AG09319 (cell line): ENCODE measurements around the gene JSRP1.

Source experiments
- DNase-seq: peaks from one replicate; pipeline ENCODE4 v3.0.0-alpha.2; 2010; ENCODE audit warnings: low read depth; ENCODE audit errors: extremely low read depth
- TF ChIP-seq, protein P1 (sequence below): IDR thresholded peaks from 2 replicates; pipeline ENCODE4 v1.5.1; 2011; ENCODE audit warnings: low read depth, mild to moderate bottlenecking, inconsistent platforms, low read length, moderate library complexity

Gene JSRP1

DNA sequence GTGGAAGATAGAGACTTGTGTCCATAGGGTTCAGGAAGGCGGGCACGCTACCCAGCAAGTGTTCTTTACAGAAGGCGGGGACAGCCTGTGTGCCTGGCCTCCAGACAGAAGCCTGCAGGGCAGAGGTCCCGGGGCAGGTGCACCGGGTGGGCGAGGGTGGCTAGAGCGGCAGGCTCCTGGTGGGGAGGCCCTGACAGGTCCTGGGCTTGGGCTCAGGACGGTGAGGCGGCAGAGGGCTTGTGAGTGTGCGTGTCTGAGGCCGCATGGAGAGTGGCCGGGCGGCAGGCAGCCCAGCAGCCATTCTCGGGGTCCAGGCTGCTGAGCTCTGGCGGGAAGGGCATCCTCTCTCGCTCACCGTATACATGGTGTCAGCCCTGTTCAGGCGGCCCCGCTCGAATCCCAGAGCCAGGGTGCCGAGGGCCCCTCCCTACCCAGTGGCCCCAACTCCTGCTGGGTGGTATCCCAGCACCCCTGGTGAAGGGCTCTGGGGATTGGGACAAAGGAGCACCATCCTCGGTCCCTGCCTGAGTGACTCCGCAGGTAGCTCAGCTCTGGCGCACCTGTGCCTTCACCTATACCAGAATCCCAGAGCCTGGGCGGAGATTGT is 10.1 kb downstream of the JSRP1 start:
- TF ChIP-seq, protein P1, sequence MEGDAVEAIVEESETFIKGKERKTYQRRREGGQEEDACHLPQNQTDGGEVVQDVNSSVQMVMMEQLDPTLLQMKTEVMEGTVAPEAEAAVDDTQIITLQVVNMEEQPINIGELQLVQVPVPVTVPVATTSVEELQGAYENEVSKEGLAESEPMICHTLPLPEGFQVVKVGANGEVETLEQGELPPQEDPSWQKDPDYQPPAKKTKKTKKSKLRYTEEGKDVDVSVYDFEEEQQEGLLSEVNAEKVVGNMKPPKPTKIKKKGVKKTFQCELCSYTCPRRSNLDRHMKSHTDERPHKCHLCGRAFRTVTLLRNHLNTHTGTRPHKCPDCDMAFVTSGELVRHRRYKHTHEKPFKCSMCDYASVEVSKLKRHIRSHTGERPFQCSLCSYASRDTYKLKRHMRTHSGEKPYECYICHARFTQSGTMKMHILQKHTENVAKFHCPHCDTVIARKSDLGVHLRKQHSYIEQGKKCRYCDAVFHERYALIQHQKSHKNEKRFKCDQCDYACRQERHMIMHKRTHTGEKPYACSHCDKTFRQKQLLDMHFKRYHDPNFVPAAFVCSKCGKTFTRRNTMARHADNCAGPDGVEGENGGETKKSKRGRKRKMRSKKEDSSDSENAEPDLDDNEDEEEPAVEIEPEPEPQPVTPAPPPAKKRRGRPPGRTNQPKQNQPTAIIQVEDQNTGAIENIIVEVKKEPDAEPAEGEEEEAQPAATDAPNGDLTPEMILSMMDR = no peak
- no peak for DNase-seq

DNA sequence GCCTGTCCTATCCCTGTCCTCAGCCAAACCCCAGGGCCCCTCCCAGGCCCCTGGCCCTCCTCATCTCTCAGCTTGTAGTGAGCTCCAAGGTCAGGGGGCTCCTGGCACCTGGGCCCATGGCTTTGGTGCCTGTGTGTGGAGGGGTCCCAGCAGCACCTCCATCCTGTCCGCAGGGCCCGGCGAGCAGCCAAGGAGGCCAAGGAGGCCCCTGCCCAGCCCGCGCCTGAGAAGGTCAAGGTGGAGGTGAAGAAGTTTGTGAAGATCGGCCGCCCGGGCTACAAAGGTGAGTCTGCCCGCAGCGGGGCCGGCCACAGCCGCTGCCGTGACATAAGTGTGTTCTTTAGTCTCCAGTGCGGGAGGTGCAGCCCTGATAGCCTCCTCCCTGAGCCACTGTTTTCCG is 10.9 kb downstream of the JSRP1 start:
- no peak for DNase-seq
- TF ChIP-seq, protein P1 = no peak

DNA sequence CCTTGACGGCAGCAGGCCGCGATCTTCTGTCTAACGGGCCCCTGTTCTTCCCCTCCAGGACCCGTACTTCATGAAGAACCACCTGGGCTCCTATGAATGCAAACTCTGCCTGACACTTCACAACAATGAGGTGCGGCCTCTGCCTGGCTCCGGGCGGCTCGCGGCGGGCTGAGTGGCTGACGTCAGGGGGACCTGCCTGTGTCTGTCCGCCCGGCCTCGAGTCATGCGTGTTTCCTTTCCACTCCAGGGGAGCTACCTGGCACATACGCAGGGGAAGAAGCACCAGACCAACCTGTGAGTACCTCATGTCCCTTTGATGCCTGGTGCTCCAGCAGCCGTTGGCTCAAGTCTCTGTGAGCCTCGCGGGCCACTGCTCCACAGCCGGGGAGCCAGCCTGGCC is 11.7 kb downstream of the JSRP1 start:
- TF ChIP-seq, protein P1 = no peak

GRCh38 chr19:2244125-2244411 is 12.1 kb downstream of the JSRP1 start:
- no peak for DNase-seq
- TF ChIP-seq, protein P1 = no peak

More for the DNA sequence above, 11.7 kb downstream of the JSRP1 start:
- DNase-seq = no peak

DNA sequence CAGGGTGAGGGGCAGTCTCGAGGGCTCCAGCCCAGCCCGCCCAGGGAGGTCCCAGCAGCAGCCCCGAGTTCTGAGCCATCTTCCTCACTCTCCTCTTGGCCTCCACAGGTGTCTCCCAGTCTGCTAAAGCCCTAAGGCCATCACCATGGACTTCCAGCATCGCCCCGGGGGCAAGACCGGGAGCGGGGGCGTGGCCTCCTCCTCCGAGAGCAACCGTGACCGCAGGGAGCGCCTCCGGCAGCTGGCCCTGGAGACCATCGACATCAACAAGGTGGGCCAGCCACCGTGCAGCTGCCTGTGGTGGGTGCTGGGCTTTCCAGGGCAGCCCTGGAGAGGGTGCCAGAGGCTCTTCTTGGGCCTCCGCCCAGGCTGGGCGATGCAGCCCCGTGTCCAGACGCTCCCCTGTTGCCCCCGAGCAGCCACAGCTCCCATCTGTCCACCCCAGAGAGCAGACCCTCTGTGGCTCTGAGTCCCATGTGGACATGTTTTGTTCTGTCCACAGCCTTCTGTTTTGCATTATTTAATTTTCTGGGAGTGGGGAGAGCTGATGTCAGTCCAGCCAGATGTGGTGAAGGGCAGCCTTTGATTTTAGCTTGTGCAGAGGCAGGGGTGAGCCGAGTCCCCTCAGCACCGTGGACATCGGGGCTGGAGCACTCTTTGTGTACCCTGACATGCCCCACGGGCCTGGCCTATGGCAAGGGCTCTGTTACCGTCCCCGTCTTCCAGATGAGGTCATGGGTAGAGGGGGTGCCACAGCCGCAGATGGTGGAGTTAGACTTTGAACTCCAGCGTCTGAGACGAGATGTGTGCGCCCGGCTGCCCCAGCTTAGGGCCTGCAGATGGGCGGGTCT is 12.7 kb downstream of the JSRP1 start:
- DNase-seq = no peak
- TF ChIP-seq, protein P1 = no peak

DNA sequence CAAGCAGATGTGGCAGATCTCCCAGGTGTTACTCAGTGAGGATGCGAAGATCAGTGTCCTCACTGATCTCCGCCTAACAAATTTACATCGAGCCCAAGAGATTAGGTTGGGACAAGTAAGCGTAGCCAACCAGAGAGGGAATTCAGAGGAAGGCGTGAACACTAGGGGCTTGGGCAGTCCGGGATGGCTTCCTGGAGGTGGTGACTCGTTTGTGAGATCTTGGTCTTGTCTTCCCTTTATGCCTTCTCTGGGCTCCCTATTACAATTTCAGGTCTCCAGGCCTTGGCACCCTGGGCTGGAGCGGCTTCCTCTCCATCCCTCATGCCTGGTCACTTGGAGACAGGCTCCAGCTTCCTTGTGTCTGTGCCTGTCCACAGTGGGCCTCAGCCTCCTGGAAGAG is 13.4 kb downstream of the JSRP1 start:
- TF ChIP-seq, protein P1 = no peak

DNA sequence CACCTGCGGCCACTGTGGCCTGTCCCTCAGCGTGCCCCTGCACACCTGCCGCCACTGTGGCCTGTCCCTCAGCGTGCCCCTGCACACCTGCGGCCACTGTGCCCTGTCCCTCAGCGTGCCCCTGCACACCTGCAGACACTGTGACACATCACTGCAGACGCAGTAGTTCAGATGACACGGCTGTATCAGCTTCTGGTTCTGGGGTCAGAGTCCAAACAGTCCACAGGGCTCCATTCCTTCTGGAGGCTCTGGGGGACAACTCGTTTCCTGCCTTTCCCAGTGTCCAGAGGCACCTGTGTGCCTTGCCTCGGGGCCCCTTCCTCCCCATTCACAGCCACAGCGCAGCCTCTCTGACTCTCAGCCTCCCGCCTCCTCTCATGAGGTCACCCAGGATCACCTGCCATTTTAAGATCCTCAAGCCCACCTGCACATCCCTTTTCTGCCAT is 14.1 kb downstream of the JSRP1 start:
- TF ChIP-seq, protein P1 = no peak
- DNase-seq = no peak

More for the DNA sequence above, 13.4 kb downstream of the JSRP1 start:
- DNase-seq = no peak
